Endothelial cell of umbilical vein (primary cell): Measurements from ENCODE around the gene KIAA1217. TPM values are rescaled to one million over a fixed set of nuclear protein-coding genes. Genes with fewer than 3 reads are reported as not detected.

Experiments used
- BruUV-seq: library from RNA; stranded (reverse); fragments of 400-500 nt; replicated peaks from 2 replicates; lab custom pipeline; 2021; lab: Mats Ljungman, UMichigan
- CTCF ChIA-PET: fragments of 300-600, 350-600 bp; sonication (Branson Sonifier 250); formaldehyde crosslinking; loops from one replicate; lab custom pipeline; 2021; ENCODE audit warnings: antibody characterized with exemption, inconsistent platforms; lab: Charles Lee
- POLR2A ChIA-PET: fragments of 300-600, 350-600 bp; sonication (Branson Sonifier 250); formaldehyde crosslinking; loops from one replicate; lab custom pipeline; 2021; ENCODE audit warnings: antibody characterized with exemption, inconsistent platforms; lab: Charles Lee
- DNase-seq: peaks from one replicate; pipeline ENCODE4 v3.0.0-alpha.2; 2011; ENCODE audit warnings: low read depth, low spot score
- FAIRE-seq: peaks from 2 replicates; lab custom pipeline; 2011; peaks lifted over from hg19 to GRCh38; lab: Jason Lieb, UNC
- H2AFZ ChIP-seq: 2 replicates; pipeline ENCODE4 v1.6.0; 2012; ENCODE audit warnings: low read depth, low read length, control low read depth, inconsistent platforms
- H3K27ac ChIP-seq: 2 replicates; pipeline ENCODE4 v1.5.1; 2011; ENCODE audit warnings: low read depth, mild to moderate bottlenecking, control low read depth, low read length, moderate library complexity; ENCODE audit not compliant: insufficient read depth
- H3K27me3 ChIP-seq, 2 experiments: 2 replicates each; pipeline versions ENCODE4 v1.6.0 to v1.6.1; 2011; ENCODE audit warnings: low read length in 2 of 2, mixed read lengths in 1 of 2; ENCODE audit not compliant: control insufficient read depth in 2 of 2, insufficient read depth in 2 of 2
- H3K36me3 ChIP-seq, 2 experiments: 2 replicates in 1 of 2; 3 replicates in 1 of 2; pipeline ENCODE4 v1.5.1; 2011; ENCODE audit warnings: low read length in 2 of 2, mild to moderate bottlenecking in 1 of 2, moderate library complexity in 1 of 2; ENCODE audit not compliant: control insufficient read depth in 2 of 2, insufficient read depth in 2 of 2; ENCODE audit errors: extremely low read depth in 1 of 2
- H3K4me1 ChIP-seq: 3 replicates; pipeline ENCODE4 v1.5.1; 2011; ENCODE audit warnings: mild to moderate bottlenecking, low read length; ENCODE audit not compliant: control insufficient read depth, insufficient read depth; ENCODE audit errors: extremely low read depth
- H3K4me2 ChIP-seq: 2 replicates; pipeline ENCODE4 v1.6.1; 2011; ENCODE audit warnings: low read length, control low read depth, mixed read lengths; ENCODE audit not compliant: insufficient read depth
- H3K4me3 ChIP-seq, 3 experiments: fragments of 200-600 bp in 1 of 3; sonication (generic), shearing (Covaris generic) in 1 of 3; replicated peaks in 1 of 3; 2 replicates each; pipeline ENCODE4 v1.5.1; 2011 to 2016; ENCODE audit warnings: control low read depth in 3 of 3, low read length in 3 of 3, mild to moderate bottlenecking in 2 of 3, inconsistent platforms in 1 of 3, low read depth in 1 of 3, moderate library complexity in 1 of 3; ENCODE audit not compliant: insufficient read depth in 1 of 3
- H3K79me2 ChIP-seq: 2 replicates; pipeline ENCODE4 v1.6.0; 2012; ENCODE audit warnings: low read length, inconsistent platforms; ENCODE audit not compliant: control insufficient read depth, insufficient read depth
- H3K9ac ChIP-seq: replicated peaks from 2 replicates; pipeline ENCODE3; 2011; ENCODE audit warnings: low read length, control low read depth; ENCODE audit not compliant: insufficient read depth; ENCODE audit errors: extremely low read depth
- H3K9me1 ChIP-seq: replicated peaks from 3 replicates; pipeline ENCODE4 v1.6.0; 2011; ENCODE audit warnings: mild to moderate bottlenecking, low read length; ENCODE audit not compliant: control insufficient read depth, insufficient read depth; ENCODE audit errors: extremely low read depth
- H3K9me3 ChIP-seq: replicated peaks from 2 replicates; pipeline ENCODE4 v1.5.1; 2012; ENCODE audit warnings: low read length, inconsistent platforms; ENCODE audit not compliant: control insufficient read depth, insufficient read depth
- H4K20me1 ChIP-seq: replicated peaks from 2 replicates; pipeline ENCODE3; 2011; ENCODE audit warnings: mild to moderate bottlenecking, low read length; ENCODE audit not compliant: control insufficient read depth, insufficient read depth; ENCODE audit errors: extremely low read depth
- CTCF ChIP-seq, 2 donors: IDR thresholded peaks; 1 replicate in 1 of 2; 2 replicates in 1 of 2; pipeline ENCODE4 v1.5.1; 2011; ENCODE audit warnings: low read length in 2 of 2, mild to moderate bottlenecking in 2 of 2, moderate library complexity in 2 of 2, control low read depth in 1 of 2, inconsistent platforms in 1 of 2, low read depth in 1 of 2; ENCODE audit not compliant: insufficient read depth in 1 of 2; ENCODE audit errors: extremely low read depth in 1 of 2
- EZH2 ChIP-seq: IDR thresholded peaks from 2 replicates; pipeline ENCODE4 v1.6.1; 2012; ENCODE audit warnings: borderline replicate concordance, low read depth, mild to moderate bottlenecking, moderate library complexity, low read length, inconsistent platforms; ENCODE audit not compliant: severe bottlenecking
- FOS ChIP-seq: IDR thresholded peaks from 2 replicates; pipeline ENCODE4 v1.6.1; 2011; ENCODE audit warnings: mild to moderate bottlenecking, low read length, moderate library complexity, borderline replicate concordance; ENCODE audit not compliant: insufficient read depth
- GATA2 ChIP-seq: IDR thresholded peaks from 2 replicates; pipeline ENCODE4 v1.7.0; 2011; ENCODE audit warnings: low read depth, mild to moderate bottlenecking, moderate library complexity, mixed read lengths, low read length; ENCODE audit not compliant: insufficient read length, insufficient read depth
- JUN ChIP-seq: IDR thresholded peaks from 2 replicates; pipeline ENCODE4 v1.6.1; 2011; ENCODE audit warnings: borderline replicate concordance, low read depth; ENCODE audit not compliant: insufficient read length, insufficient read depth
- MAX ChIP-seq: IDR thresholded peaks from 2 replicates; pipeline ENCODE4 v1.6.1; 2011; ENCODE audit not compliant: insufficient read depth, insufficient read length
- MYC ChIP-seq: IDR thresholded peaks from one replicate; pipeline ENCODE4 v1.6.1; 2011; ENCODE audit warnings: mild to moderate bottlenecking, low read depth, low read length
- POLR2A ChIP-seq: IDR thresholded peaks from 2 replicates; pipeline ENCODE4 v1.6.1; 2012; ENCODE audit warnings: low read depth, mild to moderate bottlenecking, control low read depth, low read length
- POLR2AphosphoS5 ChIP-seq: IDR thresholded peaks from 2 replicates; pipeline ENCODE4 v1.6.1; 2012; ENCODE audit warnings: low read depth, mild to moderate bottlenecking, control low read depth, low read length, moderate library complexity; ENCODE audit not compliant: insufficient read depth
- dilution Hi-C: fragments of 300-500 bp; cut with MboI; formaldehyde crosslinking; loops from one replicate; pipeline ENCODE4 v1.15.0; 2019; ENCODE audit warnings: low sequenced_read_pairs; ENCODE audit not compliant: extremely low pct_ligation_motif_present
- intact Hi-C: fragments of 100-400 bp; cut with micrococcal nuclease; formaldehyde crosslinking; loops from one replicate; pipeline ENCODE4 v1.10.0; 2022
- polyA plus RNA-seq, 4 experiments: library from polyadenylated mRNA; depleted of rRNA in 3 of 4; stranded (reverse) in 3 of 4; unstranded in 1 of 4; fragments of >200 nt; gene quantifications; 2 replicates each; pipeline versions ENCODE4 v1.2.1 to v1.2.3, GENCODE V29; 2011 to 2012; ENCODE audit warnings: missing spikeins in 1 of 4
- total RNA-seq: library from RNA; stranded (reverse); gene quantifications from 2 replicates; pipeline ENCODE4 v1.2.3, GENCODE V29; 2021

KIAA1217 gene
- total and polyA plus RNA-seq, 2 donors (not counting 3 experiments of a cell fraction or from before 2014, with no cell fraction given), result 0.83 to 10.3 TPM

DNA sequence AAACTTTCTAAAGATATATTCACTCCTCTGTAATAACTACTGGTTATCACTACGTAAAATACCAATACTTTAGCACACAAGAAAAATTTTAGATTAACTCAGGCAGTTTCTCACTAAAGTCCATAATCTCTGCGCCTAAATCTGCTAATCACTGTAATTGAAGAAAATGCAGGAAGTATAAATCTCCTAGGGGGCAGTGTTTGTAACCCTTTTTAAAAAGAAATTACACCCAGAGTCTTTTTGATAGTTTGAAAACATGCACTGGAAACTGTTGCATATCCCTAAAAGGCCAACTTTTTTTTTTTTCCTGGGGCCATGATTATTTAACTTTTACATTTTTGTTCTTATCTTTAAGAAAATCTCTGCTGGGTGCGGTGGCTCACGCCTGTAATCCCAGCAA lies 209.6 kb downstream of the KIAA1217 start:
- no peak for TF ChIP-seq POLR2A
- no peak for TF ChIP-seq GATA2
- TF ChIP-seq CTCF (IDR thresholded peaks at IDR 0.05; ENCODE audit: extremely low read depth in 1 of 2, insufficient read depth in 1 of 2, low read depth in 1 of 2, low read length in 2 of 2), result no peak
- no peak for TF ChIP-seq MAX
- no peak for TF ChIP-seq MYC
- TF ChIP-seq EZH2, result no peak
- no peak for TF ChIP-seq POLR2AphosphoS5
- TF ChIP-seq JUN, result no peak
- TF ChIP-seq FOS, result no peak

More for the DNA sequence above, 209.6 kb downstream of the KIAA1217 start:
- no peak overlapping the region for H3K9ac ChIP-seq
- DNase-seq (no peak), FAIRE-seq (no peak)
- CTCF ChIA-PET, result no interaction called here
- intact Hi-C loops (loop anchor here (2.0 kb wide), 1 partner anchor 84 kb away; no protein-coding TSS in a partner anchor), dilution Hi-C loops (no loop called here)
- no peaks in the 10 kb centered on the region for H3K9me3 ChIP-seq
- no peaks in the 10 kb centered on the region for H3K4me1 ChIP-seq
- no peaks in the 10 kb centered on the region for H4K20me1 ChIP-seq
- H3K27ac ChIP-seq, result no peak overlapping the region
- no peak overlapping the region for H3K4me3 ChIP-seq
- no peaks in the 10 kb centered on the region for H3K79me2 ChIP-seq
- no peak overlapping the region for H3K4me2 ChIP-seq
- POLR2A ChIA-PET, result no interaction called here
- no peaks in the 10 kb centered on the region for H3K9me1 ChIP-seq
- H3K27me3 ChIP-seq, result no peaks in the 10 kb centered on the region
- no TSS peak for BruUV-seq
- H2AFZ ChIP-seq, result no peak overlapping the region
- H3K36me3 ChIP-seq, result no peaks in the 10 kb centered on the region
